Measurements from ENCODE around the gene MUC5B.

The MUC5B gene

GRCh38 chr11:1267441-1268100 lies 44.7 kb downstream of the MUC5B start:
- DNase-seq (ENCODE audit: extremely low read depth, low read depth) = no peak
- H3K4me3 ChIP-seq (replicated peaks; ENCODE audit: low read depth, low read length) = no peak overlapping the region
- no peak for TF ChIP-seq CTCF (IDR thresholded peaks at IDR 0.05; ENCODE audit: low read depth, low read length, missing control alignments)

GRCh38 chr11:1269957-1270356 lies 47.1 kb downstream of the MUC5B start:
- no peak for DNase-seq (ENCODE audit: extremely low read depth, low read depth)
- no peak for TF ChIP-seq CTCF (IDR thresholded peaks at IDR 0.05; ENCODE audit: low read depth, low read length, missing control alignments)
- no peak overlapping the region for H3K4me3 ChIP-seq (replicated peaks; ENCODE audit: low read depth, low read length)

GRCh38 chr11:1270476-1270875 lies 47.6 kb downstream of the MUC5B start:
- no peak for DNase-seq (ENCODE audit: extremely low read depth, low read depth)
- H3K4me3 ChIP-seq (replicated peaks; ENCODE audit: low read depth, low read length) = no peak overlapping the region
- no peak for TF ChIP-seq CTCF (IDR thresholded peaks at IDR 0.05; ENCODE audit: low read depth, low read length, missing control alignments)

GRCh38 chr11:1271002-1271401 lies 48.1 kb downstream of the MUC5B start:
- no peak for DNase-seq (ENCODE audit: extremely low read depth, low read depth)
- H3K4me3 ChIP-seq (replicated peaks; ENCODE audit: low read depth, low read length) = no peak overlapping the region
- TF ChIP-seq CTCF (IDR thresholded peaks at IDR 0.05; ENCODE audit: low read depth, low read length, missing control alignments) = no peak

GRCh38 chr11:1271406-1271805 lies 48.5 kb downstream of the MUC5B start:
- TF ChIP-seq CTCF (IDR thresholded peaks at IDR 0.05; ENCODE audit: low read depth, low read length, missing control alignments) = no peak
- no peak for DNase-seq (ENCODE audit: extremely low read depth, low read depth)
- no peak overlapping the region for H3K4me3 ChIP-seq (replicated peaks; ENCODE audit: low read depth, low read length)

GRCh38 chr11:1271927-1272326 lies 49.1 kb downstream of the MUC5B start:
- DNase-seq (ENCODE audit: extremely low read depth, low read depth) = no peak
- no peak for TF ChIP-seq CTCF (IDR thresholded peaks at IDR 0.05; ENCODE audit: low read depth, low read length, missing control alignments)
- H3K4me3 ChIP-seq (replicated peaks; ENCODE audit: low read depth, low read length) = no peak overlapping the region

GRCh38 chr11:1272531-1272930 lies 49.7 kb downstream of the MUC5B start:
- no peak for TF ChIP-seq CTCF (IDR thresholded peaks at IDR 0.05; ENCODE audit: low read depth, low read length, missing control alignments)
- DNase-seq (ENCODE audit: extremely low read depth, low read depth) = no peak
- no peak overlapping the region for H3K4me3 ChIP-seq (replicated peaks; ENCODE audit: low read depth, low read length)
